ENCODE results near the gene MMP26.

The MMP26 gene

GRCh38 chr11:4704054-4704789, at the start of gene MMP26:
MMP26 (plus strand) TSS chr11:4704784.
- no peak for TF ChIP-seq GATA1 (IDR thresholded peaks at IDR 0.05; ENCODE audit: low read depth, low read length)
- no peak for TF ChIP-seq POLR2A (IDR thresholded peaks at IDR 0.05; ENCODE audit: low read length)
- no peak for DNase-seq

- no peak for TF ChIP-seq POLR2A (IDR thresholded peaks at IDR 0.05; ENCODE audit: low read length)
- no peak for TF ChIP-seq GATA1 (IDR thresholded peaks at IDR 0.05; ENCODE audit: low read depth, low read length)
Observed at GRCh38 chr11:4658629-4659445, 45.7 kb upstream of the MMP26 start.

GRCh38 chr11:4662876-4663275, 41.7 kb upstream of the MMP26 start:
- TF ChIP-seq GATA1 (IDR thresholded peaks at IDR 0.05; ENCODE audit: low read depth, low read length) (no peak), POLR2A (IDR thresholded peaks at IDR 0.05; ENCODE audit: low read length) (no peak)
- DNase-seq: no peak

More at GRCh38 chr11:4658629-4659445, 45.7 kb upstream of the MMP26 start:
- DNase-seq: peak; percentile 47 to 80

GRCh38 chr11:4664183-4664582, 40.4 kb upstream of the MMP26 start:
- no peak for TF ChIP-seq GATA1 (IDR thresholded peaks at IDR 0.05; ENCODE audit: low read depth, low read length)
- TF ChIP-seq POLR2A (IDR thresholded peaks at IDR 0.05; ENCODE audit: low read length): no peak
- no peak for DNase-seq

- TF ChIP-seq POLR2A (IDR thresholded peaks at IDR 0.05; ENCODE audit: low read length): no peak
- no peak for TF ChIP-seq GATA1 (IDR thresholded peaks at IDR 0.05; ENCODE audit: low read depth, low read length)
- no peak for DNase-seq
Observed at GRCh38 chr11:4664786-4665185, 39.8 kb upstream of the MMP26 start.

GRCh38 chr11:4665424-4665823, 39.2 kb upstream of the MMP26 start:
- no peak for DNase-seq
- TF ChIP-seq POLR2A (IDR thresholded peaks at IDR 0.05; ENCODE audit: low read length) (no peak), GATA1 (IDR thresholded peaks at IDR 0.05; ENCODE audit: low read depth, low read length) (no peak)

GRCh38 chr11:4671741-4672140, 32.8 kb upstream of the MMP26 start:
- TF ChIP-seq POLR2A (IDR thresholded peaks at IDR 0.05; ENCODE audit: low read length) (no peak), GATA1 (IDR thresholded peaks at IDR 0.05; ENCODE audit: low read depth, low read length) (no peak)
- DNase-seq: no peak

GRCh38 chr11:4672470-4672869, 32.1 kb upstream of the MMP26 start:
- DNase-seq: no peak
- TF ChIP-seq GATA1 (IDR thresholded peaks at IDR 0.05; ENCODE audit: low read depth, low read length) (no peak), POLR2A (IDR thresholded peaks at IDR 0.05; ENCODE audit: low read length) (no peak)

GRCh38 chr11:4673781-4674180, 30.8 kb upstream of the MMP26 start:
- no peak for TF ChIP-seq POLR2A (IDR thresholded peaks at IDR 0.05; ENCODE audit: low read length)
- no peak for TF ChIP-seq GATA1 (IDR thresholded peaks at IDR 0.05; ENCODE audit: low read depth, low read length)
- no peak for DNase-seq

- no peak for DNase-seq
- TF ChIP-seq GATA1 (IDR thresholded peaks at IDR 0.05; ENCODE audit: low read depth, low read length) (no peak), POLR2A (IDR thresholded peaks at IDR 0.05; ENCODE audit: low read length) (no peak)
Observed at GRCh38 chr11:4677948-4678347, 26.6 kb upstream of the MMP26 start.

GRCh38 chr11:4680341-4680740, 24.2 kb upstream of the MMP26 start:
- TF ChIP-seq POLR2A (IDR thresholded peaks at IDR 0.05; ENCODE audit: low read length) (no peak), GATA1 (IDR thresholded peaks at IDR 0.05; ENCODE audit: low read depth, low read length) (no peak)
- no peak for DNase-seq

- TF ChIP-seq GATA1 (IDR thresholded peaks at IDR 0.05; ENCODE audit: low read depth, low read length) (no peak), POLR2A (IDR thresholded peaks at IDR 0.05; ENCODE audit: low read length) (no peak)
- DNase-seq: no peak
Observed at GRCh38 chr11:4682623-4683419, 21.8 kb upstream of the MMP26 start.

- DNase-seq: no peak
- TF ChIP-seq POLR2A (IDR thresholded peaks at IDR 0.05; ENCODE audit: low read length) (no peak), GATA1 (IDR thresholded peaks at IDR 0.05; ENCODE audit: low read depth, low read length) (no peak)
Observed at GRCh38 chr11:4684631-4685285, 19.8 kb upstream of the MMP26 start.

All from erythroblast (primary cell).